Measurements from ENCODE around the gene RALGPS1. TPM values are rescaled to one million over a fixed set of nuclear protein-coding genes. Genes with fewer than 3 reads are reported as not detected.

The RALGPS1 gene
- total and polyA plus RNA-seq, 2 of the 13 experiments (the other 11 are each of a cell fraction or from before 2014, with no cell fraction given), result 3.7 to 6.5 TPM

DNA sequence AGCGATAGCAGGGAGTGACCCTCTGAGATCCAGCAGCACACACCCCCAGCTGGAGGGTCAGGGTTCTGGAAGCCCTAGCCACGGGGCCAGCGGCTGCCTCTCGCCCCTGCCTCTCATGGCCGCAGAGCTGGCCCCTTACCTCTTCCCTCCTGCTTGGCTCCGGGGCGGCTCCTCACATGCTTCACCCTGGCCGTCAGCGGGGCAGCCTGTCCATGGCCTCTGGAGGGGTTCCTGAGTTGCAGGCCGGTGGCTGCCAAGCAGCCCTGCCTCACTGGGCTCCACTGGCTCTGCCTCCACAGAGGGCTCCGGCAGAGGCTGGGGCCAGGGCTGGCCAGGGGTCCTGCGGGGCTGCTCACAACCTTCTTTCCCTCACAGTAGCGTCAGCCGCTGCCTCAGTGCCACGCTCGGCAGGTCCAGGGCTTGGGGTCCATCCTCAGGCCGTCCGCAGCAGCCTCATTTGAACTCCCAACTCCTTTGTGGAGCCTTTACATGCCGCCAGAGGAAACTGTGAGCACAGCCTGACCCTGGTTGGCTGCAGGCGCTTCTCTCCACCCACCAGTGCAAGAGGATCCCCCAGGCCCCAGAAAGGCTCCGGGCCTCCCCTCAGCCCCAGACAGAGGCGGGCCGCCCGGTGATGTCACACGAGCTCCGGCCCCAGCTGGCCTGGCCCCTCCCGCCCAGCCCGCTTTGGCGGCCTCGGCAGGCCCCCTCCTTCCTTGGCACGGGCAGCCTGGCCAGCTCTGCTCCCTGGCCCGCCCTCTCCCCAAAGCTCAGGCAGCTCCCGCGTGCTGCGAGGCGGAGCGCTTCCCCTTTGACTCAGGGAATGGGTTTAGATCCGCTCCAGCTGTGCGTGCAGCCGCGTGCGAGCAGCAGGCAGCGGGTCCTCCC is 207.8 kb downstream of the RALGPS1 start, which contains the start of gene ANGPTL2 (continued):
- no peak for TF ChIP-seq CCDC6 (CRISPR knock-in tag; IDR thresholded peaks at IDR 0.05)
- TF ChIP-seq TAF15 (IDR thresholded peaks at IDR 0.05; ENCODE audit: low read depth, low read length, poor library complexity, severe bottlenecking), result no peak
- no peak for TF ChIP-seq ZNF207 (IDR thresholded peaks at IDR 0.05; ENCODE audit: borderline replicate concordance)
- no peak for TF ChIP-seq CREB1 (IDR thresholded peaks at IDR 0.05)
- TF ChIP-seq CREB1 (CRISPR knock-in tag; IDR thresholded peaks at IDR 0.05), result no peak
- TF ChIP-seq MAZ (IDR thresholded peaks at IDR 0.05; ENCODE audit: borderline replicate concordance, low read depth, low read length), result no peak
- 0 out of 2 replicates have a peak, but pooled peaks have one; percentile 42 for TF ChIP-seq MAZ (CRISPR knock-in tag; IDR thresholded peaks at IDR 0.05; ENCODE audit: low read depth)
- TF ChIP-seq TOPORS (CRISPR knock-in tag; IDR thresholded peaks at IDR 0.05), result no peak
- no peak for TF ChIP-seq ZKSCAN5 (CRISPR knock-in tag; IDR thresholded peaks at IDR 0.05)
- TF ChIP-seq MAX (IDR thresholded peaks at IDR 0.05), result peak; percentile 72
- TF ChIP-seq FUBP1 (CRISPR knock-in tag; IDR thresholded peaks at IDR 0.05; ENCODE audit: borderline replicate concordance), result no peak
- no peak for TF ChIP-seq ZZZ3 (CRISPR knock-in tag; IDR thresholded peaks at IDR 0.05; ENCODE audit: borderline replicate concordance)
- TF ChIP-seq KAT8 (CRISPR knock-in tag; IDR thresholded peaks at IDR 0.05), result no peak
- no peak for TF ChIP-seq KDM4B (CRISPR knock-in tag; IDR thresholded peaks at IDR 0.05)
- TF ChIP-seq MXI1 (IDR thresholded peaks at IDR 0.05; ENCODE audit: borderline replicate concordance, low read depth, low read length), result peak; percentile 35; the same call in 1 of the 3 replicates
- no peak for TF ChIP-seq XRCC5 (optimal IDR thresholded peaks at IDR 0.05; ENCODE audit: low read length)
- TF ChIP-seq, protein P1, sequence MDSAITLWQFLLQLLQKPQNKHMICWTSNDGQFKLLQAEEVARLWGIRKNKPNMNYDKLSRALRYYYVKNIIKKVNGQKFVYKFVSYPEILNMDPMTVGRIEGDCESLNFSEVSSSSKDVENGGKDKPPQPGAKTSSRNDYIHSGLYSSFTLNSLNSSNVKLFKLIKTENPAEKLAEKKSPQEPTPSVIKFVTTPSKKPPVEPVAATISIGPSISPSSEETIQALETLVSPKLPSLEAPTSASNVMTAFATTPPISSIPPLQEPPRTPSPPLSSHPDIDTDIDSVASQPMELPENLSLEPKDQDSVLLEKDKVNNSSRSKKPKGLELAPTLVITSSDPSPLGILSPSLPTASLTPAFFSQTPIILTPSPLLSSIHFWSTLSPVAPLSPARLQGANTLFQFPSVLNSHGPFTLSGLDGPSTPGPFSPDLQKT (CRISPR knock-in tag; IDR thresholded peaks at IDR 0.05; ENCODE audit: borderline replicate concordance), result no peak
- no peak for TF ChIP-seq JUN (CRISPR knock-in tag; IDR thresholded peaks at IDR 0.05)
- peak; percentile 23; the same call in 1 of the 2 replicates for TF ChIP-seq SP4 (CRISPR knock-in tag; IDR thresholded peaks at IDR 0.05)
- no peak for TF ChIP-seq ZNF605 (CRISPR knock-in tag; IDR thresholded peaks at IDR 0.05)
- TF ChIP-seq MYC (CRISPR knock-in tag; IDR thresholded peaks at IDR 0.05; ENCODE audit: borderline replicate concordance), result peak; percentile 33; the same call in 1 of the 2 replicates
- no peak for TF ChIP-seq ZNF329 (CRISPR knock-in tag; IDR thresholded peaks at IDR 0.05; ENCODE audit: low read depth)
- peak in 1 of 2 experiments; percentile 56; a peak in 1 of 4 replicates for TF ChIP-seq POLR2A (IDR thresholded peaks at IDR 0.05; ENCODE audit: insufficient read depth in 1 of 2, low read depth in 2 of 2, low read length in 2 of 2)
- TF ChIP-seq REL (CRISPR knock-in tag; conservative IDR thresholded peaks at IDR 0.05), result no peak
- no peak for TF ChIP-seq SCMH1 (CRISPR knock-in tag; IDR thresholded peaks at IDR 0.05; ENCODE audit: borderline replicate concordance)
- TF ChIP-seq CEBPG (CRISPR knock-in tag; IDR thresholded peaks at IDR 0.05), result no peak
- no peak for TF ChIP-seq MLLT10 (CRISPR knock-in tag; IDR thresholded peaks at IDR 0.05)

Data from HepG2 (cell line).